Midbrain (tissue), 1 donor: ENCODE data around the gene TGM5.

ENCODE experiments used
- DNase-seq: peaks from one replicate; lab custom pipeline; 2025; lab: John Stamatoyannopoulos, UW

The TGM5 gene

GRCh38 chr15:43193710-43194109, 73.0 kb downstream of the TGM5 start:
- DNase-seq = no peak

GRCh38 chr15:43190178-43190577, 76.5 kb downstream of the TGM5 start:
- DNase-seq = no peak

GRCh38 chr15:43189296-43189695, 77.4 kb downstream of the TGM5 start:
- DNase-seq = no peak

DNA sequence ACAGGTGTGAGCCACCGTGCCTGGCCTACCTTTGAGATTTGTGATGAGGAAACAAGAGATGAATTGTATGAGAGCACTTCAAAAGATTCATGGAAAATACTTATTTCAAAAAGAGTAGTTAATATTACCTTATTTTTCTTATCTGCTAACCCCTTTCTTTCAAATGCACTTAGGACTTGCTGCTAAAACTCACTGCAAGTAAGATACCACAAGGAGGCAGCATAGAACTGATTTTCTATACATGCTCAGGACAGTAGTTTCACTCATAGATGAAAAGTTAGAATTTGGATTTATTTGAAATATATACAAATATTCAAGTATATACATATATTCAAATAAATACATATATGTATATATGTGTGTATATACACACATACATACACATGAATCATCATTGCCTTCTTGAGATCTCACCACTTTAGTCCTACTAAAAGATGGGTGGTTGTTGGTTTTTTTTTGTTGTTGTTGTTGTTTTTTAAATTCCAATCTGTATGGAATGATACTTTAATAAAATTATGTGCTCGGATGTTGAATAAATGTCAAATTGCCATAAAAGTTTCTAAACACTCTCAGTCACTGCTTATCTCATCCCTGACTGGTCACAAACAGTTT, 79.1 kb downstream of the TGM5 start:
- peak; percentile 41 for DNase-seq

GRCh38 chr15:43186003-43186353, 80.8 kb downstream of the TGM5 start:
- no peak for DNase-seq

- DNase-seq = peak; percentile 79
Measured at GRCh38 chr15:43185157-43186002, 81.3 kb downstream of the TGM5 start, which contains the start of gene CCNDBP1. Gene CCNDBP1 (plus strand): TSS chr15:43185403. CDS start chr15:43185499, 96 bp downstream.

DNA sequence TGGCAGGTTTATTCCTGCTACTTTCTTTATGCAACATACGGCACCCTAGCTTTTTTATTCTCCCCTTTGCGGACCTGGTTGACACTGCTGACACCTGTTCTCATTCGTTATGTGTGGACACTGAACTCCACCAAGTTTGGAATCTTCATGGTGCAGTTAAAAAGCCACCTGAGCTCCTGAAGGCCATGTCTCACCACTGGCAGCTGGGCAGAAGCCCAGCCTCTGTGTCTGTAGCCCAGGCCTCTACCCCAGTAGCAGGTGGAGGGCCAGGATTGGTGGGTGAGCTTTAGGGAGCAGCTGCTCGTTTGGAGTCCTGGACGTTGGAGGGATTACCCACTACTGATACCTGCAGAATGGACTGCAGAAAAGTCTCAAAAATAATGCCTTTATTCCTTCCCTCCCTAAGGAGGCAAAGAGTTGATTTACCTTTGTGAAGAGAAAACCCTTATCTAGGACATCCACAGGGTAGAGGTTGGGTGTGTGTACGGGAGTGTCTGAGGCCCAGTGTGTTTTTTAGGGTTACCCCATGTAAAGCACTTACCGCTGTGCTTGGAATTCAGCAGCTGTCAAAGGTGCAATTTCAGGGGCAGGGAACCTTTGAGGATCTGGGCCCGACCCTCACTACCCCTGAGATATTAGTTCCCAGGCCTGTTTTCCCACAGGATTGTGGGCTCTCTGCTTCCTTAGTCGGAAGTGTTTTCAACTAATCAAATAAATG, 82.2 kb downstream of the TGM5 start:
- no peak for DNase-seq

DNA sequence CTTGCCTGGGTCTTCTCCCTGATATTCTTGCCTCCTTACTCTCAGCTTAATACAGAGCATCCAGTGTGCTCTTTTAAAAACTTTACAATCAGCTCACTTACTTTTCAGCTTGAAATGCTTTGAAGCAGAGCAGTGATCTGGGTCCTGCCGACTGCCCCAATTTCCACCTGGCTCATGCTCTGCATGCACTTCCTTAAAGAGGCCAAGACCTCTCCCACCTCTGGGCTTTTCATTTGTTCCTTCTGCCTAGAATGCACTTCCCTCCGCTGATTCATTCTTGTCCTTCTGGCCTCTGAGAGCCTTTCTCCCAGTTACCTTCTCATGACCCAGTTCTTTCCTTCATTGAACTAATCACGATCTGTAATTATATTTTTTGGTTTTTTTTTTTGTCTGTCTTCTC, 83.5 kb downstream of the TGM5 start:
- no peak for DNase-seq
